HFF-Myc (cell line): Measurements from ENCODE around the gene ZNF292.

Experiments used
- DNase-seq: peaks from one replicate; pipeline ENCODE4 v3.0.0-alpha.2; 2011; ENCODE audit warnings: low read depth; ENCODE audit errors: extremely low read depth
- H3K4me3 ChIP-seq: replicated peaks from 2 replicates; pipeline ENCODE4 v1.5.1; 2011; ENCODE audit warnings: low read depth, mild to moderate bottlenecking, control low read depth, low read length
- CTCF ChIP-seq: IDR thresholded peaks from 2 replicates; pipeline ENCODE4 v1.5.1; 2012; ENCODE audit warnings: mild to moderate bottlenecking, low read depth, low read length, control low read depth; ENCODE audit errors: missing control alignments

ZNF292 gene

GRCh38 chr6:87257975-87258374 is 102.6 kb downstream of the ZNF292 start:
- TF ChIP-seq CTCF = no peak
- no peak for DNase-seq
- H3K4me3 ChIP-seq = no peak overlapping the region

- no peak for TF ChIP-seq CTCF
- no peak overlapping the region for H3K4me3 ChIP-seq
- no peak for DNase-seq
Observed at GRCh38 chr6:87259791-87260190, 104.4 kb downstream of the ZNF292 start.

- TF ChIP-seq CTCF = no peak
- DNase-seq = no peak
- H3K4me3 ChIP-seq = no peak overlapping the region
Observed at GRCh38 chr6:87261534-87261933, 106.2 kb downstream of the ZNF292 start.

GRCh38 chr6:87264481-87264880 is 109.1 kb downstream of the ZNF292 start:
- no peak for TF ChIP-seq CTCF
- DNase-seq = no peak
- no peak overlapping the region for H3K4me3 ChIP-seq

GRCh38 chr6:87274660-87275274 is 119.4 kb downstream of the ZNF292 start:
- TF ChIP-seq CTCF = no peak
- peak; percentile 21 for DNase-seq
- H3K4me3 ChIP-seq = no peak overlapping the region

GRCh38 chr6:87276624-87277023 is 121.3 kb downstream of the ZNF292 start:
- no peak for TF ChIP-seq CTCF
- no peak for DNase-seq
- no peak overlapping the region for H3K4me3 ChIP-seq

- DNase-seq = no peak
- H3K4me3 ChIP-seq = no peak overlapping the region
- TF ChIP-seq CTCF = peak; percentile 20
Observed at GRCh38 chr6:87277123-87277522, 121.8 kb downstream of the ZNF292 start.
